Neural progenitor cell (in vitro differentiated cells): Measurements from ENCODE around the gene PNLIP. TPM values are rescaled to one million over a fixed set of nuclear protein-coding genes. Genes with fewer than 3 reads are reported as not detected.

Source experiments
- DNase-seq: peaks from one replicate; pipeline ENCODE4 v3.0.0-alpha.2; 2016; ENCODE audit warnings: low spot score
- H2AFZ ChIP-seq: fragments of 200-600 bp; sonication (generic); replicated peaks from 2 replicates; pipeline ENCODE4 v1.6.1; 2016; ENCODE audit warnings: antibody characterized with exemption
- H3F3A ChIP-seq: fragments of 200-600 bp; sonication (generic); 2 replicates; pipeline ENCODE4 v1.6.1; 2016; ENCODE audit warnings: antibody characterized with exemption, low read depth
- H3K27ac ChIP-seq: fragments of 200-600 bp; sonication (generic); 2 replicates; pipeline ENCODE4 v1.5.1; 2016; ENCODE audit warnings: mild to moderate bottlenecking
- H3K27me3 ChIP-seq: fragments of 200-600 bp; sonication (generic); 2 replicates; pipeline ENCODE4 v1.6.1; 2016; ENCODE audit warnings: mild to moderate bottlenecking, moderate library complexity
- H3K36me3 ChIP-seq: fragments of 200-600 bp; sonication (generic); 2 replicates; pipeline ENCODE4 v1.5.1; 2016
- H3K4me1 ChIP-seq: fragments of 200-600 bp; sonication (generic); 2 replicates; pipeline ENCODE4 v1.6.1; 2016; ENCODE audit warnings: mixed run types
- H3K4me2 ChIP-seq: fragments of 200-600 bp; sonication (generic); 2 replicates; pipeline ENCODE4 v1.6.1; 2016
- H3K4me3 ChIP-seq: fragments of 200-600 bp; sonication (generic); 2 replicates; pipeline ENCODE4 v1.5.1; 2016
- H3K79me2 ChIP-seq: fragments of 200-600 bp; sonication (generic); 2 replicates; pipeline ENCODE4 v1.6.1; 2016; ENCODE audit warnings: low read depth
- H3K9ac ChIP-seq: fragments of 200-600 bp; sonication (generic); 2 replicates; pipeline ENCODE4 v1.6.1; 2016
- H3K9me3 ChIP-seq: fragments of 200-600 bp; sonication (generic); 2 replicates; pipeline ENCODE4 v1.5.1; 2016; ENCODE audit warnings: low read depth
- H4K20me1 ChIP-seq: fragments of 200-600 bp; sonication (generic); 2 replicates; pipeline ENCODE4 v1.6.1; 2016; ENCODE audit warnings: low read depth
- H3K27ac Mint-ChIP-seq: 3 replicates; pipeline ENCODE4 v1.8.0; 2021; ENCODE audit warnings: mixed read lengths
- H3K27me3 Mint-ChIP-seq: 2 replicates; pipeline ENCODE4 v1.8.0; 2022; ENCODE audit warnings: low read depth, mild to moderate bottlenecking, inconsistent platforms, moderate library complexity, mixed read lengths; ENCODE audit not compliant: insufficient read depth
- H3K36me3 Mint-ChIP-seq: 3 replicates; pipeline ENCODE4 v1.8.0; 2021; ENCODE audit warnings: mixed read lengths
- H3K4me1 Mint-ChIP-seq: 3 replicates; pipeline ENCODE4 v1.8.0; 2021; ENCODE audit warnings: mixed read lengths
- H3K4me3 Mint-ChIP-seq: 3 replicates; pipeline ENCODE4 v1.8.0; 2021; ENCODE audit warnings: mild to moderate bottlenecking, moderate library complexity, mixed read lengths
- H3K9me3 Mint-ChIP-seq: 3 replicates; pipeline ENCODE4 v1.8.0; 2020; ENCODE audit warnings: mixed read lengths
- EZH2 ChIP-seq: fragments of 200-600 bp; sonication (generic); IDR thresholded peaks from 2 replicates; pipeline ENCODE4 v1.6.1; 2017; ENCODE audit warnings: antibody characterized with exemption, mild to moderate bottlenecking, moderate library complexity
- EZH2phosphoT487 ChIP-seq: fragments of 200-600 bp; sonication (generic); IDR thresholded peaks from 2 replicates; pipeline ENCODE4 v1.6.1; 2017; ENCODE audit warnings: antibody characterized with exemption
- total RNA-seq: library from RNA; depleted of rRNA; stranded (reverse); fragments of >200 nt; gene quantifications from 2 replicates; pipeline ENCODE4 v1.2.3, GENCODE V29; 2015; ENCODE audit warnings: low replicate concordance
- TF ChIP-seq, protein P1 (sequence below): fragments of 200-600 bp; sonication (generic); IDR thresholded peaks from 2 replicates; pipeline ENCODE4 v1.5.1; 2017; ENCODE audit warnings: antibody characterized with exemption, mild to moderate bottlenecking

PNLIP gene
- total RNA-seq, 1 donor from 2014 or later, result not detected

DNA sequence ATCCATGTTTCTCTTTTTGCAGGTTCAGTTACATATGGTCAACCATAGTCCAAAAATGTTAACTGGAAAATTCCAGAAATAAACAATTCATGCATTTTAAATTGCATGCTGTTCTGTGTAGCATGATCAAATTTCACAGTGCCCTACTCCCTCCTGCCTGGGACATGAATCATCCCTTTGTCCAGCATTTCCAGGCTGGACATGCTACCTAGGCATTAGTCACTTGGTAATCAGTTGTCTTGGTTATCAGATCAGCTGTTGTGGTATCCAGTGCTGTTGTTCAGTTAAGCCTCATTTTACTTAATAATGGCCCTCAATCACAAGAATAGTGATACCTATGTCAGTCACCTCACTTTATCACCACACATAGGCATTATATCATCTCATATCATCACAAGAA, 7.3 kb upstream of the PNLIP start:
- no peaks in the 10 kb centered on the region for H3K27me3 ChIP-seq
- H3K4me3 Mint-ChIP-seq, result no peak overlapping the region
- no peaks in the 10 kb centered on the region for H3K36me3 ChIP-seq
- H3K36me3 Mint-ChIP-seq, result no peaks in the 10 kb centered on the region
- no peaks in the 10 kb centered on the region for H3K79me2 ChIP-seq
- H3F3A ChIP-seq, result no peaks in the 10 kb centered on the region
- no peak for DNase-seq
- no peaks in the 10 kb centered on the region for H3K4me1 Mint-ChIP-seq
- H3K27ac ChIP-seq, result no peak overlapping the region
- no peak overlapping the region for H3K4me3 ChIP-seq
- H4K20me1 ChIP-seq, result no peaks in the 10 kb centered on the region
- H3K9me3 ChIP-seq, result no peaks in the 10 kb centered on the region
- H3K27ac Mint-ChIP-seq, result no peak overlapping the region
- H3K9me3 Mint-ChIP-seq, result peaks cover 13% of the 10 kb centered on the region
- no peak overlapping the region for H2AFZ ChIP-seq
- H3K27me3 Mint-ChIP-seq, result no peaks in the 10 kb centered on the region
- H3K9ac ChIP-seq, result no peak overlapping the region
- TF ChIP-seq, protein P1, sequence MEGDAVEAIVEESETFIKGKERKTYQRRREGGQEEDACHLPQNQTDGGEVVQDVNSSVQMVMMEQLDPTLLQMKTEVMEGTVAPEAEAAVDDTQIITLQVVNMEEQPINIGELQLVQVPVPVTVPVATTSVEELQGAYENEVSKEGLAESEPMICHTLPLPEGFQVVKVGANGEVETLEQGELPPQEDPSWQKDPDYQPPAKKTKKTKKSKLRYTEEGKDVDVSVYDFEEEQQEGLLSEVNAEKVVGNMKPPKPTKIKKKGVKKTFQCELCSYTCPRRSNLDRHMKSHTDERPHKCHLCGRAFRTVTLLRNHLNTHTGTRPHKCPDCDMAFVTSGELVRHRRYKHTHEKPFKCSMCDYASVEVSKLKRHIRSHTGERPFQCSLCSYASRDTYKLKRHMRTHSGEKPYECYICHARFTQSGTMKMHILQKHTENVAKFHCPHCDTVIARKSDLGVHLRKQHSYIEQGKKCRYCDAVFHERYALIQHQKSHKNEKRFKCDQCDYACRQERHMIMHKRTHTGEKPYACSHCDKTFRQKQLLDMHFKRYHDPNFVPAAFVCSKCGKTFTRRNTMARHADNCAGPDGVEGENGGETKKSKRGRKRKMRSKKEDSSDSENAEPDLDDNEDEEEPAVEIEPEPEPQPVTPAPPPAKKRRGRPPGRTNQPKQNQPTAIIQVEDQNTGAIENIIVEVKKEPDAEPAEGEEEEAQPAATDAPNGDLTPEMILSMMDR, result no peak
- TF ChIP-seq EZH2 (no peak), EZH2phosphoT487 (no peak)
- no peak overlapping the region for H3K4me2 ChIP-seq
- H3K4me1 ChIP-seq, result no peaks in the 10 kb centered on the region

DNA sequence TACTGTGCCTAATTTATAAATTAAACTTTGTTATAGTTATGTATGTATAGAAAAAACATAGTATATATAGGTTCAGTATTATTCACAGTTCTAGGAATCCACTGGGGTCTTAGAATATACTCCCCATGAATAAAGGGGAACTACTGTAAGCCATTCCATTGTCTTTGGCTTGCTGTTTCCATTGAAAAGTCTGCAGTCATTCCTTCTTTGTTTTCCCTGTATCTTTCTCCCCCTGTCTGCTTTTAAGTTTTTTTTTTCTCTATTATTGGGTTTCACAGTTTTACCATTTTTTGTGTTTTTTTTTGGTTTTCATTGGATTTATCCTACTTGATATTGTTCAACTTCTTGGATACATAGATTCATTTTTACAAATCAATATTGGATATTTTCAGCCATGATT, 6.7 kb upstream of the PNLIP start:
- H2AFZ ChIP-seq, result no peak overlapping the region
- no peaks in the 10 kb centered on the region for H3K27me3 Mint-ChIP-seq

DNA sequence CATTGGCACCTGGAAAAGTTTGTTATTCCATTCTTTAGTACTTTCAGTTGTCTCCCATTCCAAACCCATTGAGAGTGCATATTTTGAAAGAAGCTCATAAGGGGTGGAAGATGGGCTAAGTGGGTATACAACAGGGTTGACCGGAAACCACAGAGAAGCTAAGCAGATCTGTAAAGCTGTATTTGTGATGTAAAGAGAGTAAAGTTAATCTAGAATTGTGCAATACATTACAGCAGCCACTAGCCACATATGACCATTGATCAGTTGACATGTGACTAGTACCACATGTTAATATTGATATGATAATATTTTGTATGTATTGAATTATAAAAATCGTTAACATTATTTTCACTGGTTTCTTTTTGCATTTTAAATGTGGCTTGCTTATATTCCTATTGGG, 4.9 kb upstream of the PNLIP start:
- no peaks in the 10 kb centered on the region for H3K9me3 ChIP-seq
- no peak overlapping the region for H3K4me3 Mint-ChIP-seq
- H3K27me3 Mint-ChIP-seq, result no peaks in the 10 kb centered on the region

More for the DNA sequence above, 6.7 kb upstream of the PNLIP start:
- no peaks in the 10 kb centered on the region for H3K36me3 Mint-ChIP-seq
- Histone ChIP-seq H3K79me2 (no peaks in the 10 kb centered on the region), H3K4me3 (no peak overlapping the region), H3F3A (no peaks in the 10 kb centered on the region), H3K4me1 (no peaks in the 10 kb centered on the region), H3K9me3 (no peaks in the 10 kb centered on the region), H3K9ac (no peak overlapping the region), H4K20me1 (no peaks in the 10 kb centered on the region), H3K4me2 (no peak overlapping the region), H3K27me3 (no peaks in the 10 kb centered on the region), H3K27ac (no peak overlapping the region), H3K36me3 (no peaks in the 10 kb centered on the region)
- TF ChIP-seq EZH2, result no peak
- TF ChIP-seq, protein P1, result no peak
- no peak for TF ChIP-seq EZH2phosphoT487
- H3K27ac Mint-ChIP-seq, result no peak overlapping the region
- no peak overlapping the region for H3K4me3 Mint-ChIP-seq
- H3K9me3 Mint-ChIP-seq, result peaks cover 13% of the 10 kb centered on the region
- no peaks in the 10 kb centered on the region for H3K4me1 Mint-ChIP-seq
- no peak for DNase-seq

More for the DNA sequence above, 4.9 kb upstream of the PNLIP start:
- TF ChIP-seq EZH2phosphoT487 (no peak), EZH2 (no peak)
- TF ChIP-seq, protein P1, result no peak
- Histone ChIP-seq H3K36me3 (no peaks in the 10 kb centered on the region), H3K79me2 (no peaks in the 10 kb centered on the region), H3K4me2 (no peak overlapping the region), H3K4me3 (no peak overlapping the region), H4K20me1 (no peaks in the 10 kb centered on the region), H3K9ac (no peak overlapping the region), H2AFZ (no peak overlapping the region), H3F3A (no peaks in the 10 kb centered on the region), H3K27me3 (no peaks in the 10 kb centered on the region), H3K27ac (no peak overlapping the region), H3K4me1 (no peaks in the 10 kb centered on the region)
- Mint-ChIP-seq H3K4me1 (no peaks in the 10 kb centered on the region), H3K27ac (no peak overlapping the region), H3K36me3 (no peaks in the 10 kb centered on the region), H3K9me3 (peaks cover 9% of the 10 kb centered on the region)
- no peak for DNase-seq
